Endothelial cell of umbilical vein (primary cell): ENCODE results near the gene DDX47. TPM values are rescaled to one million over a fixed set of nuclear protein-coding genes. Genes with fewer than 3 reads are reported as not detected.

Experiments used
- BruUV-seq: library from RNA; stranded (reverse); fragments of 400-500 nt; replicated peaks from 2 replicates; lab custom pipeline; 2021; lab: Mats Ljungman, UMichigan
- CTCF ChIA-PET: fragments of 300-600, 350-600 bp; sonication (Branson Sonifier 250); formaldehyde crosslinking; loops from one replicate; lab custom pipeline; 2021; ENCODE audit warnings: antibody characterized with exemption, inconsistent platforms; lab: Charles Lee
- POLR2A ChIA-PET: fragments of 300-600, 350-600 bp; sonication (Branson Sonifier 250); formaldehyde crosslinking; loops from one replicate; lab custom pipeline; 2021; ENCODE audit warnings: antibody characterized with exemption, inconsistent platforms; lab: Charles Lee
- DNase-seq: peaks from one replicate; pipeline ENCODE4 v3.0.0-alpha.2; 2011; ENCODE audit warnings: low read depth, low spot score
- FAIRE-seq: peaks from 2 replicates; lab custom pipeline; 2011; peaks lifted over from hg19 to GRCh38; lab: Jason Lieb, UNC
- H2AFZ ChIP-seq: 2 replicates; pipeline ENCODE4 v1.6.0; 2012; ENCODE audit warnings: low read depth, low read length, control low read depth, inconsistent platforms
- H3K27ac ChIP-seq: 2 replicates; pipeline ENCODE4 v1.5.1; 2011; ENCODE audit warnings: low read depth, mild to moderate bottlenecking, control low read depth, low read length, moderate library complexity; ENCODE audit not compliant: insufficient read depth
- H3K27me3 ChIP-seq, 2 experiments: 2 replicates each; pipeline versions ENCODE4 v1.6.0 to v1.6.1; 2011; ENCODE audit warnings: low read length in 2 of 2, mixed read lengths in 1 of 2; ENCODE audit not compliant: control insufficient read depth in 2 of 2, insufficient read depth in 2 of 2
- H3K36me3 ChIP-seq, 2 experiments: 2 replicates in 1 of 2; 3 replicates in 1 of 2; pipeline ENCODE4 v1.5.1; 2011; ENCODE audit warnings: low read length in 2 of 2, mild to moderate bottlenecking in 1 of 2, moderate library complexity in 1 of 2; ENCODE audit not compliant: control insufficient read depth in 2 of 2, insufficient read depth in 2 of 2; ENCODE audit errors: extremely low read depth in 1 of 2
- H3K4me1 ChIP-seq: 3 replicates; pipeline ENCODE4 v1.5.1; 2011; ENCODE audit warnings: mild to moderate bottlenecking, low read length; ENCODE audit not compliant: control insufficient read depth, insufficient read depth; ENCODE audit errors: extremely low read depth
- H3K4me2 ChIP-seq: 2 replicates; pipeline ENCODE4 v1.6.1; 2011; ENCODE audit warnings: low read length, control low read depth, mixed read lengths; ENCODE audit not compliant: insufficient read depth
- H3K4me3 ChIP-seq, 3 experiments: fragments of 200-600 bp in 1 of 3; sonication (generic), shearing (Covaris generic) in 1 of 3; replicated peaks in 1 of 3; 2 replicates each; pipeline ENCODE4 v1.5.1; 2011 to 2016; ENCODE audit warnings: control low read depth in 3 of 3, low read length in 3 of 3, mild to moderate bottlenecking in 2 of 3, inconsistent platforms in 1 of 3, low read depth in 1 of 3, moderate library complexity in 1 of 3; ENCODE audit not compliant: insufficient read depth in 1 of 3
- H3K79me2 ChIP-seq: 2 replicates; pipeline ENCODE4 v1.6.0; 2012; ENCODE audit warnings: low read length, inconsistent platforms; ENCODE audit not compliant: control insufficient read depth, insufficient read depth
- H3K9ac ChIP-seq: replicated peaks from 2 replicates; pipeline ENCODE3; 2011; ENCODE audit warnings: low read length, control low read depth; ENCODE audit not compliant: insufficient read depth; ENCODE audit errors: extremely low read depth
- H3K9me1 ChIP-seq: replicated peaks from 3 replicates; pipeline ENCODE4 v1.6.0; 2011; ENCODE audit warnings: mild to moderate bottlenecking, low read length; ENCODE audit not compliant: control insufficient read depth, insufficient read depth; ENCODE audit errors: extremely low read depth
- H3K9me3 ChIP-seq: replicated peaks from 2 replicates; pipeline ENCODE4 v1.5.1; 2012; ENCODE audit warnings: low read length, inconsistent platforms; ENCODE audit not compliant: control insufficient read depth, insufficient read depth
- H4K20me1 ChIP-seq: replicated peaks from 2 replicates; pipeline ENCODE3; 2011; ENCODE audit warnings: mild to moderate bottlenecking, low read length; ENCODE audit not compliant: control insufficient read depth, insufficient read depth; ENCODE audit errors: extremely low read depth
- CTCF ChIP-seq, 2 donors: IDR thresholded peaks; 1 replicate in 1 of 2; 2 replicates in 1 of 2; pipeline ENCODE4 v1.5.1; 2011; ENCODE audit warnings: low read length in 2 of 2, mild to moderate bottlenecking in 2 of 2, moderate library complexity in 2 of 2, control low read depth in 1 of 2, inconsistent platforms in 1 of 2, low read depth in 1 of 2; ENCODE audit not compliant: insufficient read depth in 1 of 2; ENCODE audit errors: extremely low read depth in 1 of 2
- EZH2 ChIP-seq: IDR thresholded peaks from 2 replicates; pipeline ENCODE4 v1.6.1; 2012; ENCODE audit warnings: borderline replicate concordance, low read depth, mild to moderate bottlenecking, moderate library complexity, low read length, inconsistent platforms; ENCODE audit not compliant: severe bottlenecking
- FOS ChIP-seq: IDR thresholded peaks from 2 replicates; pipeline ENCODE4 v1.6.1; 2011; ENCODE audit warnings: mild to moderate bottlenecking, low read length, moderate library complexity, borderline replicate concordance; ENCODE audit not compliant: insufficient read depth
- GATA2 ChIP-seq: IDR thresholded peaks from 2 replicates; pipeline ENCODE4 v1.7.0; 2011; ENCODE audit warnings: low read depth, mild to moderate bottlenecking, moderate library complexity, mixed read lengths, low read length; ENCODE audit not compliant: insufficient read length, insufficient read depth
- JUN ChIP-seq: IDR thresholded peaks from 2 replicates; pipeline ENCODE4 v1.6.1; 2011; ENCODE audit warnings: borderline replicate concordance, low read depth; ENCODE audit not compliant: insufficient read length, insufficient read depth
- MAX ChIP-seq: IDR thresholded peaks from 2 replicates; pipeline ENCODE4 v1.6.1; 2011; ENCODE audit not compliant: insufficient read depth, insufficient read length
- MYC ChIP-seq: IDR thresholded peaks from one replicate; pipeline ENCODE4 v1.6.1; 2011; ENCODE audit warnings: mild to moderate bottlenecking, low read depth, low read length
- POLR2A ChIP-seq: IDR thresholded peaks from 2 replicates; pipeline ENCODE4 v1.6.1; 2012; ENCODE audit warnings: low read depth, mild to moderate bottlenecking, control low read depth, low read length
- POLR2AphosphoS5 ChIP-seq: IDR thresholded peaks from 2 replicates; pipeline ENCODE4 v1.6.1; 2012; ENCODE audit warnings: low read depth, mild to moderate bottlenecking, control low read depth, low read length, moderate library complexity; ENCODE audit not compliant: insufficient read depth
- dilution Hi-C: fragments of 300-500 bp; cut with MboI; formaldehyde crosslinking; loops from one replicate; pipeline ENCODE4 v1.15.0; 2019; ENCODE audit warnings: low sequenced_read_pairs; ENCODE audit not compliant: extremely low pct_ligation_motif_present
- intact Hi-C: fragments of 100-400 bp; cut with micrococcal nuclease; formaldehyde crosslinking; loops from one replicate; pipeline ENCODE4 v1.10.0; 2022
- polyA plus RNA-seq, 4 experiments: library from polyadenylated mRNA; depleted of rRNA in 3 of 4; stranded (reverse) in 3 of 4; unstranded in 1 of 4; fragments of >200 nt; gene quantifications; 2 replicates each; pipeline versions ENCODE4 v1.2.1 to v1.2.3, GENCODE V29; 2011 to 2012; ENCODE audit warnings: missing spikeins in 1 of 4
- total RNA-seq: library from RNA; stranded (reverse); gene quantifications from 2 replicates; pipeline ENCODE4 v1.2.3, GENCODE V29; 2021

Gene DDX47
- total and polyA plus RNA-seq, 2 donors (not counting 3 experiments of a cell fraction or from before 2014, with no cell fraction given): 73.4 to 74.6 TPM

- DNase-seq: no peak
- no TSS peak for BruUV-seq
- H4K20me1 ChIP-seq: no peaks in the 10 kb centered on the region
- H3K79me2 ChIP-seq: peaks cover 32% of the 10 kb centered on the region
- H3K4me2 ChIP-seq: no peak overlapping the region
- H3K9ac ChIP-seq: no peak overlapping the region
- no peak overlapping the region for H3K27ac ChIP-seq
- TF ChIP-seq POLR2A (no peak), POLR2AphosphoS5 (no peak), GATA2 (no peak), FOS (no peak), CTCF (IDR thresholded peaks at IDR 0.05; ENCODE audit: extremely low read depth in 1 of 2, insufficient read depth in 1 of 2, low read depth in 1 of 2, low read length in 2 of 2) (no peak), EZH2 (no peak), MAX (no peak), JUN (no peak), MYC (no peak)
- no peak overlapping the region for H3K4me3 ChIP-seq
- H3K9me3 ChIP-seq: no peaks in the 10 kb centered on the region
- dilution Hi-C loops (no loop called here), intact Hi-C loops (no loop called here)
- no peaks in the 10 kb centered on the region for H3K9me1 ChIP-seq
- CTCF ChIA-PET: interaction anchor here (1.8 kb wide), 1 partner anchor 165 kb away, joined by 5 read pairs; no protein-coding TSS in a partner anchor
- H3K36me3 ChIP-seq: no peaks in the 10 kb centered on the region
- H2AFZ ChIP-seq: no peak overlapping the region
- FAIRE-seq: no peak
- POLR2A ChIA-PET: no interaction called here
- H3K4me1 ChIP-seq: peaks cover 38% of the 10 kb centered on the region
- no peaks in the 10 kb centered on the region for H3K27me3 ChIP-seq
Observed at GRCh38 chr12:12811343-12811742, 1.8 kb upstream of the DDX47 start.
